Measurements from ENCODE around the gene ZNF135.

The ZNF135 gene

GRCh38 chr19:58088521-58089052 is 29.5 kb downstream of the ZNF135 start:
- no peak overlapping the region for H3K4me3 ChIP-seq (ENCODE audit: low read depth, low read length)
- in situ Hi-C loops (cut with HindIII; ENCODE audit: low sequenced_read_pairs): no loop called here
- TF ChIP-seq CTCF (IDR thresholded peaks at IDR 0.05; ENCODE audit: low read depth, low read length): no peak
- DNase-seq (ENCODE audit: low read depth, low spot score): no peak

DNA sequence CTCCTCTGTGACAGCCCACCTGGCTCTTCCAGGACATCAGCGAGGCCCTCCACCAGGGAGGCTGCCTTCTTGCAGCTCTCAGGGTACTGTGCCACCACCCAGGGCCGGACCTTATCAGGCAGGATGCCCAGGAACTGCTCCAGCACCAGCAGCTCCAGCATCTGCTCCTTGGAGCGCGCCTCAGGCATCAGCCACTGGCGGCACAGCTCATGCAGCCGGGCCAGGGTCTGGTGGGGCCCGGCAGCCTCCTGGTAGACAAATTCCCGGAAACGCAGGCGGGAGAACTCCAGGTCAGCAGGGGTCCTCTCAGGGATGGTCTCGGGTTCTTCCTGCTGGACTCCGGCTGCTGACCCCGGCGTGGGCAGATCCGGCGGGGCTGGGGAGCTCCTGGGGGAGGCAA is 30.8 kb downstream of the ZNF135 start:
- DNase-seq (ENCODE audit: low read depth, low spot score): no peak
- in situ Hi-C loops (cut with HindIII; ENCODE audit: low sequenced_read_pairs): no loop called here
- H3K4me3 ChIP-seq (ENCODE audit: low read depth, low read length): no peak overlapping the region
- no peak for TF ChIP-seq CTCF (IDR thresholded peaks at IDR 0.05; ENCODE audit: low read depth, low read length)

GRCh38 chr19:58091251-58091995 is 32.3 kb downstream of the ZNF135 start:
- DNase-seq (ENCODE audit: low read depth, low spot score): no peak
- TF ChIP-seq CTCF (IDR thresholded peaks at IDR 0.05; ENCODE audit: low read depth, low read length): no peak
- no peak overlapping the region for H3K4me3 ChIP-seq (ENCODE audit: low read depth, low read length)
- in situ Hi-C loops (cut with HindIII; ENCODE audit: low sequenced_read_pairs): no loop called here

DNA sequence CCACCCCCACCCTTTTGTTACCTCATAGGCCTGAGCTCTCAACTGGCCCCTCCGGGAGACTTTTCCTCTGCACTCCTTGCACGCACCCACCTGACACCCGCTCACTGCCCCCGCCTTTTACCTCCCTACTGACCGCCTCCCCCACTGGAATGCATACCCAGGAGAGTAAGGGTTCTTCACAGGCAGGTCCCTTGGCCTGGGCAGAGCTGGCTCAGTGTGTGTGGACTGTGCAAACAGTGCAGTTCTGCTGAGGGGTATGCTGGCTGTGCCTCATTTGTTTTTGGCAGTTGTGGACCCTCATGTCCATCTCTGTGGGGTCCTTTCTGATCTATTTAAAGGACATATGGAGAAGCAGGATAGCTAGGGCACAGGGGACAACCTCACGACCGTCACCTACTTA is 34.0 kb downstream of the ZNF135 start:
- H3K4me3 ChIP-seq (ENCODE audit: low read depth, low read length): no peak overlapping the region
- TF ChIP-seq CTCF (IDR thresholded peaks at IDR 0.05; ENCODE audit: low read depth, low read length): no peak
- in situ Hi-C loops (cut with HindIII; ENCODE audit: low sequenced_read_pairs): no loop called here

GRCh38 chr19:58095328-58095727 is 36.2 kb downstream of the ZNF135 start:
- no peak for TF ChIP-seq CTCF (IDR thresholded peaks at IDR 0.05; ENCODE audit: low read depth, low read length)
- no peak for DNase-seq (ENCODE audit: low read depth, low spot score)
- no peak overlapping the region for H3K4me3 ChIP-seq (ENCODE audit: low read depth, low read length)
- in situ Hi-C loops (cut with HindIII; ENCODE audit: low sequenced_read_pairs): no loop called here

More for the DNA sequence above, 34.0 kb downstream of the ZNF135 start:
- no peak for DNase-seq (ENCODE audit: low read depth, low spot score)

DNA sequence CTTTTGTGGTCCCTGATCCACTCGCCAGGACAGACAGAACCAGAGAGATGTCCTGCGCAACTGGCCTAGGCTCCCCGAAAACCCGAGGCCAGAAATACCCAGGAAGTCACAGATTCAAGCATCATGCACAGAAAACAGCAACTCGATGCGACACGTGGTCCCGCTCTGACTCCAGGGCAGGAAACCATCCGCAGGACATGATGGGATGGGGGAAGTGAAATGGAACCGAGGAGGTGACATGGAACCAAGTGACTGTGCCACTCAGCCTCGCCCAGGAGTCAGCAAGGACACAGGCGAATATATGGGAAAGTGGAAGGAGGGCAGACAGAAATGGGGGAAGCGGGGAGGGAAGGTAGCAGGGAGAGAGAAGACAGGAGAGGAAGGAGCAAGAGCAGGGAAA is 37.8 kb downstream of the ZNF135 start:
- DNase-seq (ENCODE audit: low read depth, low spot score): no peak
- H3K4me3 ChIP-seq (ENCODE audit: low read depth, low read length): no peak overlapping the region
- TF ChIP-seq CTCF (IDR thresholded peaks at IDR 0.05; ENCODE audit: low read depth, low read length): no peak
- in situ Hi-C loops (cut with HindIII; ENCODE audit: low sequenced_read_pairs): no loop called here
